Measurements from ENCODE around the gene SRP54.

Gene SRP54

GRCh38 chr14:34966413-34966812, 16.4 kb upstream of the SRP54 start:
- TF ChIP-seq, protein P1, sequence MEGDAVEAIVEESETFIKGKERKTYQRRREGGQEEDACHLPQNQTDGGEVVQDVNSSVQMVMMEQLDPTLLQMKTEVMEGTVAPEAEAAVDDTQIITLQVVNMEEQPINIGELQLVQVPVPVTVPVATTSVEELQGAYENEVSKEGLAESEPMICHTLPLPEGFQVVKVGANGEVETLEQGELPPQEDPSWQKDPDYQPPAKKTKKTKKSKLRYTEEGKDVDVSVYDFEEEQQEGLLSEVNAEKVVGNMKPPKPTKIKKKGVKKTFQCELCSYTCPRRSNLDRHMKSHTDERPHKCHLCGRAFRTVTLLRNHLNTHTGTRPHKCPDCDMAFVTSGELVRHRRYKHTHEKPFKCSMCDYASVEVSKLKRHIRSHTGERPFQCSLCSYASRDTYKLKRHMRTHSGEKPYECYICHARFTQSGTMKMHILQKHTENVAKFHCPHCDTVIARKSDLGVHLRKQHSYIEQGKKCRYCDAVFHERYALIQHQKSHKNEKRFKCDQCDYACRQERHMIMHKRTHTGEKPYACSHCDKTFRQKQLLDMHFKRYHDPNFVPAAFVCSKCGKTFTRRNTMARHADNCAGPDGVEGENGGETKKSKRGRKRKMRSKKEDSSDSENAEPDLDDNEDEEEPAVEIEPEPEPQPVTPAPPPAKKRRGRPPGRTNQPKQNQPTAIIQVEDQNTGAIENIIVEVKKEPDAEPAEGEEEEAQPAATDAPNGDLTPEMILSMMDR (IDR thresholded peaks at IDR 0.05; ENCODE audit: control insufficient read depth, extremely low read depth, insufficient read depth): no peak
- no peak overlapping the region for H3K4me3 ChIP-seq (ENCODE audit: low read depth, low read length)
- DNase-seq (ENCODE audit: low read depth): no peak

GRCh38 chr14:34970665-34971064, 12.1 kb upstream of the SRP54 start:
- no peak for DNase-seq (ENCODE audit: low read depth)
- TF ChIP-seq, protein P1 (IDR thresholded peaks at IDR 0.05; ENCODE audit: control insufficient read depth, extremely low read depth, insufficient read depth): no peak
- no peak overlapping the region for H3K4me3 ChIP-seq (ENCODE audit: low read depth, low read length)

DNA sequence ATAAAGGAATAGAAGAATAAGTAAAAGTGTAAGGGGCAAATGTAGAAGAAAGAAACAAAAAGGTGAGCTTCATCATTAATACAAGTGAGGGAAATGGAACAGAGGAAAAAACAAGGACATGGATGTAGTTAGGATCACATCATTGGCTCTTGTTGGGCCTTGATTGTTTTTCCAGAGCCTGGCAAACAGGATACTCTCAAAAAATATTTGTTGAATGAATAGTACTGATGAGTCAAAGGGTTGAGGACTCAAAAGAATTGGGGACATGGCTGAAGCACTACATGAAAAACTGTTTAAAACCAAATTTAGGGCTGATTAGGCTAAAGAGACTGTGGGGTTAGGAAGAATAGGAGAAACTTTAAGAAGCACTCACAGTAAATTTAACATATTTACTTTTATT, 11.4 kb upstream of the SRP54 start:
- no peak for DNase-seq (ENCODE audit: low read depth)
- H3K4me3 ChIP-seq (ENCODE audit: low read depth, low read length): no peak overlapping the region
- TF ChIP-seq, protein P1 (IDR thresholded peaks at IDR 0.05; ENCODE audit: control insufficient read depth, extremely low read depth, insufficient read depth): no peak

DNA sequence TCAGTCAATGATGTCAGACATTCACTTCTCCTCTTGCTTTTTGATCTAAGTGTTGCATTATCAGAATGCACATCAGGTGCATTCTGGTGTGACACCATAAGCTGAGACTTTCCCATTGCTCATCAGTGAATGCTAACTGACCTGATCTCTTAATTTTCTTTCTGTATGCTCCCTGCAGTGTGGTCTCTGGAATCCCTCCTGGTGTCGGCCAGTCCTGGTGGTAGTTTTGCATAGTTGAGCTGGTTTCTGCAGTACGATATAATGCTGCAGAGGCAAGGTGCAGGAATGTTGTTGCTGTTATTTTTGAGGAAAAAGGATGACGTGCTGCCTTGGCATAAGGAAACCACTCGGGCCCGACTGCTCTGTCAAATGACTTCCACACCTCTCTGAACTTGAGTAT, 11.0 kb upstream of the SRP54 start:
- TF ChIP-seq, protein P1 (IDR thresholded peaks at IDR 0.05; ENCODE audit: control insufficient read depth, extremely low read depth, insufficient read depth): no peak
- no peak for DNase-seq (ENCODE audit: low read depth)
- no peak overlapping the region for H3K4me3 ChIP-seq (ENCODE audit: low read depth, low read length)

- no peak overlapping the region for H3K4me3 ChIP-seq (ENCODE audit: low read depth, low read length)
- TF ChIP-seq, protein P1 (IDR thresholded peaks at IDR 0.05; ENCODE audit: control insufficient read depth, extremely low read depth, insufficient read depth): no peak
- DNase-seq (ENCODE audit: low read depth): no peak
Observed at GRCh38 chr14:34978444-34978843, 4.3 kb upstream of the SRP54 start.

DNA sequence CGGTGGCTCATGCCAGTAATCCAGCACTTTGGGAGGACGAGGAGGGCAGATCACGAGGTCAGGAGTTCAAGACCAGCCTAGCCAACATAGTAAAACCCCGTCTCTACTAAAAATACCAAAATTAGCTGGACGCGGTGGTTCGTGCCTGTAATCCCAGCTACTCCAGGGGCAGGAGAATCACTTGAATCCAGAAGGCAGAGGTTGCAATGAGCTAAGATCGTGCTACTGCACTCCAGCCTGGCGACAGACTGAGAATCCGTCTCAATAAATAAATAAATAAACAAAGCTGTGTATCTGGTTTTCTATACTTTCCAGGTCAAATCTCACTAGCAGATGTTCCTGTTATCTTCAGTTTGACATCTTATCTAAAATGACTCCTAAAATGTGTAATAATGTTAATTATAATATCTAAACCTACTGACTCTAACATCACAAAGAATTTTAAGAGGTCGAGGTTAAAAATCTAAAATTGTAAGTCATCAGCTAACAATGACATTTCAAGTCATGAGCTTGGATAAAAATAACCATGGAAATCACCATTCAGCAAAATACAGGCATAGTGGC, 2.4 kb upstream of the SRP54 start:
- peak overlapping the region; percentile 87 for H3K4me3 ChIP-seq (ENCODE audit: low read depth, low read length)
- no peak for DNase-seq (ENCODE audit: low read depth)
- TF ChIP-seq, protein P1 (IDR thresholded peaks at IDR 0.05; ENCODE audit: control insufficient read depth, extremely low read depth, insufficient read depth): no peak

DNA sequence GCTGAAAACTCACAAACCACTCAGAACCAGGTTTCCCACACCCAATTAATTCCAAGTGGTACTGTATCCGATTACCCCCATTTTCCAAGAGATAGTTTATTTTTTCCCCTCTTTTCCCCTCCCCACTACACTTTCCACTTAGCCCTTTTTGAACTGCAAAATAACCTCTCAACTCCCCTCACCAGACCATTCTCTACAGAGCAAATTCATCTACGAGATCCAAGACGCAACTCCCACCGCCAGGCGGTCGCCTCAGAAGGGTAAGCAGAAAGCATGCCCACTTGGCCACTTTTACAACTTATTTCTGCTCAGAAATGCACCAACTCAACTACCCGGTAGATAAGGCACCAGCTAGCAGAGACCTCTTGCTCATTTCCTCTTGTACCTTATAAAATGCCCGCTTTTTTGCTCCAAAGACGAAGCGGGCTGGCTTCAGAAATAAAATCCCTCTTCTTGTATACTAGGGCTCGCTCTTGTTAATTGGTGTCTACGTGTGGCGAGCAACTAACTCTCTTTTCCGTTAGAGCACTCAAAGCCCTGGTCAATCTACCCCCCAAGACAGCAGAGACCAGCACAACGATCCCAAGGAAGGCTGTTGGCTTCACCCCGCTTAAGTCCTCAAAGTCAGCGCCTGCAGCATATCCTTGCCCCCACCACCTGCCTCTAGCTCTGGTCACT, 910 bp upstream of the SRP54 start:
- no peak for DNase-seq (ENCODE audit: low read depth)

More for the DNA sequence above, 910 bp upstream of the SRP54 start:
- H3K4me3 ChIP-seq (ENCODE audit: low read depth, low read length): peak overlapping the region; percentile 87
- TF ChIP-seq, protein P1 (IDR thresholded peaks at IDR 0.05; ENCODE audit: control insufficient read depth, extremely low read depth, insufficient read depth): 0 out of 2 replicates have a peak, but pooled peaks have one; percentile 6
